Raji (cell line): Measurements from ENCODE around the gene DOK7.

Experiments
- POLR2A ChIP-seq: IDR thresholded peaks from 2 replicates; pipeline ENCODE4 v1.6.1; 2011; ENCODE audit warnings: low read depth, low read length, control low read depth; ENCODE audit not compliant: insufficient read depth

DOK7 gene, protein sequence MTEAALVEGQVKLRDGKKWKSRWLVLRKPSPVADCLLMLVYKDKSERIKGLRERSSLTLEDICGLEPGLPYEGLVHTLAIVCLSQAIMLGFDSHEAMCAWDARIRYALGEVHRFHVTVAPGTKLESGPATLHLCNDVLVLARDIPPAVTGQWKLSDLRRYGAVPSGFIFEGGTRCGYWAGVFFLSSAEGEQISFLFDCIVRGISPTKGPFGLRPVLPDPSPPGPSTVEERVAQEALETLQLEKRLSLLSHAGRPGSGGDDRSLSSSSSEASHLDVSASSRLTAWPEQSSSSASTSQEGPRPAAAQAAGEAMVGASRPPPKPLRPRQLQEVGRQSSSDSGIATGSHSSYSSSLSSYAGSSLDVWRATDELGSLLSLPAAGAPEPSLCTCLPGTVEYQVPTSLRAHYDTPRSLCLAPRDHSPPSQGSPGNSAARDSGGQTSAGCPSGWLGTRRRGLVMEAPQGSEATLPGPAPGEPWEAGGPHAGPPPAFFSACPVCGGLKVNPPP

DNA sequence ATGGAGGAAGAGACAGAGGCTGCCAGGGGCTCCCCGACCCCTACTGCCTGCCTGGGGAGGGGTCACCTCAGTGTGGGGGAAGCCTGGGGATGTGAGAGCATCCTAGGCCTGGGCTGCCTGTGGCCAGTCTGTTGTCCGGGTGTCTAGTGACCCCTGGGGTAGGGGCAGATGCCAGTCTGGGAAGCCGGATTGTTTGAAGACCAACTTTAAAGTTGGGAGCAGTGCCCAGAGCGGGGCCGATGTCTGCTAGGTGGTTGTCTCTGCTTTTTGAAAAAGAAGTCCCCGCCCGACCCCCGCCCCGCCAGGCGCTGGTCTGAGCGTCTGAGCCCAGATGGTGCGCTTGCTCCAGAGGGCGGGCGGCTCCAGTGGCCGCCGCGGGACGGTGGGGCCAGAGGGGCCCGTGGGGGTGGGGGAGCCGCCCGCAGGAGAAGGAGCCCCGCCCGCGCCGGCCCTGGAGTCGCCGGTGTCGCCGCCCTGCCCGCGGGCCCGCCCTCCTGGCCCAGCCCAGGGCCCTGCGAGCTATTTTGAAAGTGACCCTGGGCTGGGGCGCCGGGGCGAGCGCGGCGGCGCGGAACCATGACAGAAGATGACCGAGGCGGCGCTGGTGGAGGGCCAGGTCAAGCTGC lies at the start of gene DOK7:
Gene DOK7 (plus strand): TSS at position 517 of the 626 bp plus-strand sequence. CDS start 70 bp downstream, at position 587.
- no peak for TF ChIP-seq POLR2A

DNA sequence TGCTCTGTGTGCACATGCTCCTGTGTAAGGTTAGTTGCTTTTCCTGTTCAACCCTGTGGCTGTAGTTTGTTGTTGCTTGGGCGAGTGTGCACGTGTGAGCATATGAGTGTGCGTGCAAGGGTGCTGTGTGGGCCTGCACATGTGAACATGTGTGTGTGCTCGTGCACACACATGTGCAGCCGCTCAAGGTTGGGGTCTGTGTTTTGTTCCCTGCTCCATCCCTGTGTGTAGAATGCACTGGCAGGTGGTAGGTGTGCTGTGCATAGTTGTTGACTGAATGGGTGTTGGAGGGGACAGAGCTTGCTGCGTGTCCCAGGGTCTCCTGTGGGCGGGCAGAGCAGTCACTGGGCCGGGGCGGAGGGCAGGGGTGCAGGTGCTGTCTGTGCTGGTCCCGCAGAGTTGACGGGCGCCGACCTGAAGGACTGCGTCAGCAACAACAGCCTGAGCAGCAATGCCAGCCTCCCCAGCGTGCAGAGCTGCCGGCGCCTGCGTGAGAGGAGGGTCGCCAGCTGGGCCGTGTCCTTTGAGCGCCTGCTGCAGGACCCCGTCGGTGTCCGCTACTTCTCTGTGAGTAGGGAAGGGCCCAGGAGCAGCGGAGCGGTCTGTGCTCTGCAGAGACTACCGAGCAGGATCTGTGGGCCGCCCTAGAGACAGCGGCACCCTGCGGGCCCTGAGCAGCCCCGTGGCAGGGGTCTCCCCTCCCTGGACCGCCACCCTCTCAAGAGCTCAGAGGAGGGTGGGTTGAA lies 49.3 kb upstream of the DOK7 start:
- TF ChIP-seq POLR2A = no peak

DNA sequence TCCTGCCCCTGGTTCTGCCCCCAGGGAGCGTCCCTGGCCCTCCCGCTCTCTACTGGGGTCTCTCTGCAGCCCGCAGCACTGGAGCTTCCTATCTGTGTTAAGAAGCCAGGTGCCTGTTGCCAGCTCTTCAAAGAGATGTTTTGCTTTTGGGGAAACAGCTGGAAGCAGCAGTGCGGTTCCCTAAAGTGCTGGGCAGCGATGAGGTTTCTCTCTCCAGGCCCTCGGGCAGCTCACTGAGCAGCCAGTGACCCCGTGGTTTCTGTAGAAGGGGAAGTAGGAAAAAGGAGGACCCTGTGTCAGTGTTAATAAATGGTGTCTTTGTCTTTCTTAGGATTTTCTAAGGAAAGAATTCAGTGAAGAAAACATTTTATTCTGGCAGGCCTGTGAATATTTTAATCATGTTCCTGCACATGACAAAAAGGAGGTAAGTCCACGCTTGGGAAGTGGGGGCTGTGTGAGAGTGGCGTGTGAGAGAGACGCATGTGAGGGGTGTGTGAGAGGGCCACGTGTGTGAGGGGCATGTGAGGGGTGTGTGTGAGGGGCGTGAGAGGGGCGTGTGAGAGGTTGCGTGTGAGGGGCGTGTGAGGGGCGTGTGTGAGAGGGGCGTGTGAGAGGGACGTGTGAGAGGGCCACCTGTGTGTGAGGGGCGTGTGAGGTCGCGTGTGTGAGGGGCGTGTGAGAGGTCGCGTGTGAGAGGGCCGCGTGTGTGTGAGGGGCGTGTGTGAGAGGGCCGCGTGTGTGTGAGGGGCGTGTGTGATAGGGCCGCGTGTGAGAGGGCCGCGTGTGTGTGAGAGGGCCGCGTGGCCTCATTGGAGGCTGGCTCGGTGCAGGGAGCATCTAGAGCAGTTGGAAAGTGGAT lies 48.5 kb upstream of the DOK7 start:
- TF ChIP-seq POLR2A = no peak

DNA sequence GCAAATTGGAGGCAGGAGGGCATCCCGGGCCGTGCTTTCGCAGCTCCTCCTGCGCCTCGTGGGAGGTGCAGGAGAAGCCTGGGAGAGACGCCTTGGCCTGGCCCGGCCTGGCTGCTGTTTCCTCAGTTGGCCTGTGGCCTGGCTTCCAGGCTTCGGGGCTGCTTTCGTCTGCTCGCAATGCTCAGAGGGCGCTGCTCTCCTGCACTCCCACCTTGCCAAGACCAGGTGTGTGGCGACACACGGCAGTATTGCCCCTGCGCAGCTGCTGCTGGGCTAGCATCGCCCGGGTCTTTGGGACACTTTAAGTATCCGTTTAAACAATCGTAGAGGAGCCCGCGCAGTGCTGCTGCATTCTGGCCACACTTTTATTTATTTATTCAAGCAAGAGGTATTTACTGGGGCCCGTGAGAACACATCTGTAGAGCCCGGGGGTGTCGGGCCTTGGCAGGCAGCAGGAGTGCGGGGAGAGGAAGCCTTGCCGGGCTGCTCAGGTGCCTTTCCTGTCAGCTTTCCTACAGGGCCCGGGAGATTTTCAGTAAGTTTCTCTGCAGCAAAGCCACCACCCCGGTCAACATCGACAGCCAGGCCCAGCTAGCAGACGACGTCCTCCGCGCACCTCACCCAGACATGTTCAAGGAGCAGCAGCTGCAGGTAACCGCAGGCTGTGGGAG lies 47.5 kb upstream of the DOK7 start:
- no peak for TF ChIP-seq POLR2A

DNA sequence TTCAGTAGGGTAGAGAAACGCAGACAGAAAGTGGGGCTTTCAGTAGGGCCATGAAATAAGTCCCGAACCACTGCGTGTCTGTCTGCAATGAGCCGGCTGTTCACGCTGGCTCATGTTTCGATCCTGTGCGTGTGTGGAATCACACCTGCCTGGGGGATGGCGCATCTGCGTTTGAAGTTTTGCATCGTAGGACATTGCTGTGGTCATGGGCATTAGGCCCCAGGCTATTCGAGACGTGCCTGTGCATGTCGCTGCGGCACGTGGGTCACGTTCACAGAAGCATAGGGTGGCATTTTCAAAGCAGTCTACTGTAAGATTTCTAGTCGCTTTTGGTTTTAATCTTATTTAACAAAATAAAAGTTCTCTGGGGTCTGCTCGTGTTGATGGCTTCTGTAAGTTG lies 46.8 kb upstream of the DOK7 start:
- no peak for TF ChIP-seq POLR2A

DNA sequence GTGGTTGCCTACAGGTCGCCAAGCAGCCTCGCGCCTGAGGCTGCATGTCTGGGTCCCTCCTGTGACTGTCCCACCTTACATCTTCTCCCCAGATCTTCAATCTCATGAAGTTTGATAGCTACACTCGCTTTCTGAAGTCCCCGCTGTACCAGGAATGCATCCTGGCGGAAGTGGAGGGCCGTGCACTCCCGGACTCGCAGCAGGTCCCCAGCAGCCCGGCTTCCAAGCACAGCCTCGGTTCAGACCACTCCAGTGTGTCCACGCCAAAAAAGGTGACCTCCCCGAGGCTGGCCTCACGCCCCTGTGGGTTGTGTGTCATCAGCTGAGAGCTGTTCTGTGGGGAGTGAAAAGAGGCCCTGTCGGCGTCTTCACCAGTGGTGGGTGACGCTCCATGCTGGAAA lies 46.3 kb upstream of the DOK7 start:
- no peak for TF ChIP-seq POLR2A

DNA sequence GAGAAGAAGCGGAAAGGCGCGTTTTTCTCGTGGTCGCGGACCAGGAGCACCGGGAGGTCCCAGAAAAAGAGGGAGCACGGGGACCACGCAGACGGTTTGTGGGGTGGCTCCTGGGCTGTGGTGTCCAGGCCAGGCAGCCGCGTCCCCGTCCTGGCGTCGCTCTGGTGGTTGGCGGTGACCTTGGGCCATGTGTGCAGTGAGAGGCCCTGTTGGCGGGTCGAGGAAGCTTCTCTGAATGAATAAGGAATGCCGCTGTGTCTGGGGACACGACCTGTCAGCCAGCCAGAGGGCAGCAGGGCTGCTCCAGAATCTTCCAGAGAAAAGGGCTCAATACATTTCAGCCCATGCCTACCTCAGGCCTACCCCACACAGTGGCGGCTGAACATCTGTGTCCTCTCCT lies 45.7 kb upstream of the DOK7 start:
- TF ChIP-seq POLR2A = no peak

DNA sequence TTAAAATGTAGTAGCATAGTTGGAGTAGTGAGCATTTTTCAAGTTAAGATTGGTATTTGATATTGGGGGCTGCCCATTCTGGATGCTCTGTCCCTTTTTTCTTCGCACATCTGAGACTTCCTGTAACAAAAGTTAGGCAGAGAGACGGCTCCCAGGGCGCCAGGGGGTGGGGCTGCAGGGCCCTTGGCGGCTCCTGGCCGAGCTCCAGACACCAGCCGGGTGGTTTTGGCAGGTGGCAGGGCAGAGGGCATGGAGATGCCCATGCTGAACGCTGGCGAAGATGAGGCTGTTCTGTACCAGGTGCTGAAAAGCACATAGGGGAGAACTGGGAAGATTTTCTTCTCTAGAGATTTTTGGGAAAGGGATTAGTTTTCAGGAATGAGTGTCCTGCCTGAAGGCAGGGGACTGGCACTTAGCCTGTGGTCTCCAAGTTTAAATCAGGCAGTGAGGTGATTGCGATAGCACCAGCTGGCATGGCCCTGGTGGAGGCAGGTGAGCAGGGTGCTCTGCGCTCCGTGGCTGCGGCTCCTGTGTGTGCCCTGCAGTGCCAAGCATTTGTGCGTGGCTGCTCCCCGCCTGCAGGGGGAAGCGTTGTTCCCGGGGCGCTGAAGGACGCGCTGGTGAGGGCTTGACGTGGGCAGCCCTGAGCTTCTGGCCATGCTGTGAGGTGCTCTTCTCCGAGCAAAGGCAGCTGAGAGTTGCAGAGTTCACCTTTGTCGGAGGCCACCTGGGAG lies 44.9 kb upstream of the DOK7 start:
- no peak for TF ChIP-seq POLR2A

DNA sequence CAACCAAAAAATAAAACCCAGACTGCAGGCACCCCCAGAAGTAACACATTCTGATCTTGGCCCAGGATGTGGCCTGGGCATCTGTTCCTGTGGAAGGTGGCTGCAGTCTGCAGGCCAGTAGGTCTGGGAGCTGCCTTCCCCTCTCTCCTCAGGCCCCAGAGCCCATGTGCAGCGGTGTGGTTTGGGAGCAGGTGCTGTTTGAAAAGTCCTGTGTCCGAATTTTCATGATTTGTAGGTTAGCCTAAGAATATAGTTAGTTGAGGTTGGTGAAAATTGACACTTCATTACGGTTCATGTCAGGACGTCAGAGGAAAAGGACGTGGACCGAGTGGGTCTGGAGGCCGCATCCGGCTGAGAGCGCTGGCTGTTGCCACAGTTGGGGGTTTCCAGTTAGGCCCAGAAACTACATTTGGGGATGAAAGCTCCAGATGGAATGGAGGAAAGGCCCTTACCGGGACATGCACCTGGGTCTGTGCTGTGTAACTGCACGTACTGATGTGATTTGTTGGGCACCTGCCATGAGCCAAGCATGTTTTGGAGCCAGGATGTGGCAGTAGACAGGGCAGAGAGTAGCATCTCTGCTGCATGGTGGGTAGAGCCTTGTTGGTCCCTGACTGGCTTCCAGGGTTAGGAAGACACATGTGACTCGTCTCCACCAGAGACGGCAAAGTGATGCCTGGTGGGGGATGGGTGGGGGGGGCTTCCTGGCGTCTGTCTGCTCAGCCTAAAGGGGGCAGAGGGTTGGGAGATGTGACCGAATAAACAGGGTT lies 43.1 kb upstream of the DOK7 start:
- TF ChIP-seq POLR2A = no peak

DNA sequence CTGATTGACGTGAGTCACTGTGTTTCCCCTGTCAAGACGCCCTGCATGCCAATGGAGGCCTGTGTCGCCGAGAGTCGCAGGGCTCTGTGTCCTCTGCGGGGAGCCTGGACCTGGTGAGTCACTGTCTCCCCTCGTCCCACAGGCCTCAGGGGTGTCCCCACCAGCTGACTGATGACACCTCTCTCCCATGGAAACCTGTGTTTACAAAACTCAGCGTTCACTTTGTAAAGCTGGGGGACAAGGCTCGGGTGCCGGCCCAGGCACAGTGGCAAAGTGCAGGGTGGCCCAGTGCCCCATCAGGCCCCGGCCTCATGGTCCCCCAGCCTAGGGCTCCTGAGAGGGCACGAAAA lies 42.5 kb upstream of the DOK7 start:
- TF ChIP-seq POLR2A = no peak

DNA sequence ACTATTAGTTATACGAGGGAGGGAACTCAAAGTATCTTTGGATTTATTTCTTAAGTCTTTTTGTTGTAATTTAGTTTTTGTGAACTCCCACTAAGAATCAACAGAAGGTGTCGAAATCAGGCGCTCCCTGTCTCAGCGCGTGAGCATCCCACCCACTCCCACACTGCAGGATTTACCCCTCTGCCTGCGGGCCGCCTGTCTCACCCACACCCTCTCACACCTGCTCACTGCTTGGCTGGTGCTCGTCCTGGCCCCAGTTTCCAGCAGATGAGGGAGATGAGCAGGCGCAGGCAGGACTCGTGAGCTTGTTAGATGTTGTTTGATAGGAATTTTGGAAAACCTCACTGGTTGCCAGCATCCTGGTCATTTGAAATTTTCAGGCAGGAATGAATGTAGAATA lies 42.1 kb upstream of the DOK7 start:
- no peak for TF ChIP-seq POLR2A

DNA sequence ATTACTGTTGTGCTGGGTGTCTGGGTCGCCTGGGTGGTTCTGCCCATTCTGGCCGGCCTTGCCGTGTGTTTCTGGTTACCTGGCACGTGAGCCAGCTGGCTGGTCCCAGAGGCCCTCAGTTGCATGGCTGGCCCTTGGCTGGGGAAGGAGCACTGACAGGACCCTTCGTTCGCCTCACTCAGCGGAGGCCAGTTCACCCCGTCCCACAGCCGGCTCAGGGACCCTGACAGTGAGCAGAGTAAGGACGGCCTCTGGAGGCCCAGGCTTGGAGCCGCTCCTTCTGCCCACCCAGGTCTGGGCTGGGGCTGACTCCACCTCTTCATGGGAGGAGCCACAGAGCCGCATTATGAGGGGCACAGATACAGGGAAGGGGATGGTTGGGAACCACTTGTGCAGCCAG lies 41.6 kb upstream of the DOK7 start:
- no peak for TF ChIP-seq POLR2A

DNA sequence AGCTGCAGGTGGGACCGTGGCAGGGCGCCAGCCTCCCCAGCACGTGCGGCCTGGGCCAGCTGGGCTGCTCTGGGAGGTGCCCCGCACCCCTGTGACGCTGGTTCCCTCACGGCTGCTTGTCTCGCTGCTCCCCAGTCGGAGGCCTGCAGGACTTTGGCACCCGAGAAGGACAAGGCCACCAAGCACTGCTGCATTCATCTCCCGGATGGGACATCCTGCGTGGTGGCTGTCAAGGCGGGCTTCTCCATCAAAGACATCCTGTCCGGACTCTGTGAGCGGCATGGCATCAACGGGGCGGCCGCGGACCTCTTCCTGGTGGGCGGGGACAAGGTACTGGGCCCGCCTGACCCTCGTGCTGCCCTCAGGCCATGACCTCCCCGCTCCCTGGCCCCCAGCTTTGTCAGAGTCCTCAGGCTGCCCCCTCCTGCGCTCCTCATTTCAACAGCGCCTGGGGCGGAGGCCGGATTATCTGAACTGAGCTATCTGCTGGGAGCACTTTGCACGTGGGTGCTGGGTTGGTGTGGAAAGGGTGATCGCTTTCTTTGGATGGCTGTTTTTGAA lies 40.8 kb upstream of the DOK7 start:
- no peak for TF ChIP-seq POLR2A
